SK-MEL-5 (cell line): ENCODE data around the gene CALHM2. TPM values are rescaled to one million over a fixed set of nuclear protein-coding genes. Genes with fewer than 3 reads are reported as not detected.
"Not testable (repeated sequence)": the region's sequence is repeated elsewhere in the genome, so short reads cannot be mapped to it uniquely, and the experiment has no call there.

Source experiments
- DNase-seq: peaks from one replicate; pipeline ENCODE4 v3.0.0-alpha.2; 2016; ENCODE audit warnings: low read depth, low spot score
- in situ Hi-C: cut with HindIII; loops from 2 replicates; pipeline ENCODE4 v1.10.0; 2016; ENCODE audit warnings: low sequenced_read_pairs, high pct_unique_total_duplicates, low pct_unique_long_range_greater_than_20kb
- polyA plus RNA-seq, 2 experiments: library from polyadenylated mRNA; depleted of rRNA; stranded (reverse); fragments of >200 nt; gene quantifications; 2 replicates each; pipeline ENCODE4 v1.2.3, GENCODE V29; 2015
- total RNA-seq: library from RNA; depleted of rRNA; stranded (reverse); fragments of >200 nt; shearing (Covaris generic); gene quantifications from 2 replicates; pipeline ENCODE4 v1.2.3, GENCODE V29; 2014; rRNA removed

The CALHM2 gene
- not detected in 2 replicates for total RNA-seq
- polyA plus RNA-seq (2015; cell fraction: cytosol; rRNA removed) = 0.21 TPM in 1 of 2 replicates, not detected in the other
- not detected in 2 replicates for polyA plus RNA-seq (2015; cell fraction: nucleus; rRNA removed)

- DNase-seq = no peak
- in situ Hi-C loops = no loop called here
Observed at GRCh38 chr10:103451831-103452505, at the start of gene CALHM2. CALHM2 (minus strand) TSS chr10:103452370; CDS start chr10:103449941, 2,429 bp downstream.

GRCh38 chr10:103501186-103501585 lies 49.0 kb upstream of the CALHM2 start:
- in situ Hi-C loops = no loop called here

GRCh38 chr10:103500481-103500880 lies 48.3 kb upstream of the CALHM2 start:
- peak; percentile 38 for DNase-seq
- in situ Hi-C loops = no loop called here

More at GRCh38 chr10:103501186-103501585, 49.0 kb upstream of the CALHM2 start:
- no peak for DNase-seq

- no peak for DNase-seq
- in situ Hi-C loops = no loop called here
Observed at GRCh38 chr10:103499881-103500280, 47.7 kb upstream of the CALHM2 start.

GRCh38 chr10:103498936-103499638 lies 46.9 kb upstream of the CALHM2 start:
- no peak for DNase-seq
- in situ Hi-C loops = no loop called here

GRCh38 chr10:103497161-103497915 lies 45.2 kb upstream of the CALHM2 start:
- DNase-seq = no peak
- in situ Hi-C loops = no loop called here

- in situ Hi-C loops = no loop called here
Observed at GRCh38 chr10:103495321-103495720, 43.2 kb upstream of the CALHM2 start.

GRCh38 chr10:103493916-103494877 lies 42.0 kb upstream of the CALHM2 start:
- no peak for DNase-seq
- in situ Hi-C loops = no loop called here

More at GRCh38 chr10:103495321-103495720, 43.2 kb upstream of the CALHM2 start:
- DNase-seq = no peak

GRCh38 chr10:103493362-103493915 lies 41.3 kb upstream of the CALHM2 start, which contains the start of gene NEURL1:
NEURL1 (plus strand) TSS chr10:103493705; CDS start chr10:103494388, 683 bp downstream.
- no peak for DNase-seq
- in situ Hi-C loops = no loop called here

GRCh38 chr10:103492655-103493261 lies 40.6 kb upstream of the CALHM2 start:
- in situ Hi-C loops = no loop called here
- DNase-seq = no peak

- DNase-seq = no peak
- in situ Hi-C loops = no loop called here
Observed at GRCh38 chr10:103491729-103492364, 39.7 kb upstream of the CALHM2 start.

- no peak for DNase-seq
- in situ Hi-C loops = no loop called here
Observed at GRCh38 chr10:103490986-103491314, 38.8 kb upstream of the CALHM2 start.

- DNase-seq = no peak
- in situ Hi-C loops = no loop called here
Observed at GRCh38 chr10:103487410-103487708, 35.2 kb upstream of the CALHM2 start.

GRCh38 chr10:103486635-103487409 lies 34.7 kb upstream of the CALHM2 start:
- DNase-seq, in situ Hi-C loops: not testable (repeated sequence)

- DNase-seq = peak; percentile 79
- in situ Hi-C loops = no loop called here
Observed at GRCh38 chr10:103481974-103482531, 29.9 kb upstream of the CALHM2 start.
